Measurements from ENCODE around the gene CHTF8.
"Not testable (repeated sequence)": the region's sequence is repeated elsewhere in the genome, so short reads cannot be mapped to it uniquely, and the experiment has no call there.

CHTF8 gene

GRCh38 chr16:69150146-69150865 is 17.9 kb upstream of the CHTF8 start:
- no peak overlapping the region for H3K27ac ChIP-seq
- TF ChIP-seq CTCF (conservative IDR thresholded peaks at IDR 0.05) (peak; percentile 86), ZFX (IDR thresholded peaks at IDR 0.05) (no peak)

GRCh38 chr16:69149621-69150020 is 17.2 kb upstream of the CHTF8 start:
- H3K27ac ChIP-seq, result not testable (repeated sequence)

- no peak for TF ChIP-seq ZFX (IDR thresholded peaks at IDR 0.05)
- no peak for TF ChIP-seq CTCF (conservative IDR thresholded peaks at IDR 0.05)
- H3K27ac ChIP-seq, result no peak overlapping the region
Observed at GRCh38 chr16:69145658-69146057, 13.3 kb upstream of the CHTF8 start.

GRCh38 chr16:69143116-69143515 is 10.7 kb upstream of the CHTF8 start:
- TF ChIP-seq CTCF (conservative IDR thresholded peaks at IDR 0.05) (no peak; the same call in 1 of the 2 replicates), ZFX (IDR thresholded peaks at IDR 0.05) (no peak)
- H3K27ac ChIP-seq, result no peak overlapping the region

- TF ChIP-seq ZFX (IDR thresholded peaks at IDR 0.05) (no peak), CTCF (conservative IDR thresholded peaks at IDR 0.05) (no peak)
- no peak overlapping the region for H3K27ac ChIP-seq
Observed at GRCh38 chr16:69141936-69142335, 9.5 kb upstream of the CHTF8 start.

- TF ChIP-seq CTCF (conservative IDR thresholded peaks at IDR 0.05), result no peak
- no peak for TF ChIP-seq ZFX (IDR thresholded peaks at IDR 0.05)
- H3K27ac ChIP-seq, result no peak overlapping the region
Observed at GRCh38 chr16:69141014-69141413, 8.6 kb upstream of the CHTF8 start.

- not testable (repeated sequence) for H3K27ac ChIP-seq
Observed at GRCh38 chr16:69139464-69139863, 7.1 kb upstream of the CHTF8 start.

- H3K27ac ChIP-seq, result no peak overlapping the region
- no peak for TF ChIP-seq CTCF (conservative IDR thresholded peaks at IDR 0.05)
- TF ChIP-seq ZFX (IDR thresholded peaks at IDR 0.05), result no peak
Observed at GRCh38 chr16:69138608-69139007, 6.2 kb upstream of the CHTF8 start.

All from C4-2B (cell line).